Measurements from ENCODE around the gene KIF26A. TPM values are rescaled to one million over a fixed set of nuclear protein-coding genes. Genes with fewer than 3 reads are reported as not detected.
A peak's percentile ranks its signal among the peaks of the same experiment; 100 is the strongest.

The KIF26A gene
- total RNA-seq, 1 experiment from 2014 or later = 5.5 TPM

DNA sequence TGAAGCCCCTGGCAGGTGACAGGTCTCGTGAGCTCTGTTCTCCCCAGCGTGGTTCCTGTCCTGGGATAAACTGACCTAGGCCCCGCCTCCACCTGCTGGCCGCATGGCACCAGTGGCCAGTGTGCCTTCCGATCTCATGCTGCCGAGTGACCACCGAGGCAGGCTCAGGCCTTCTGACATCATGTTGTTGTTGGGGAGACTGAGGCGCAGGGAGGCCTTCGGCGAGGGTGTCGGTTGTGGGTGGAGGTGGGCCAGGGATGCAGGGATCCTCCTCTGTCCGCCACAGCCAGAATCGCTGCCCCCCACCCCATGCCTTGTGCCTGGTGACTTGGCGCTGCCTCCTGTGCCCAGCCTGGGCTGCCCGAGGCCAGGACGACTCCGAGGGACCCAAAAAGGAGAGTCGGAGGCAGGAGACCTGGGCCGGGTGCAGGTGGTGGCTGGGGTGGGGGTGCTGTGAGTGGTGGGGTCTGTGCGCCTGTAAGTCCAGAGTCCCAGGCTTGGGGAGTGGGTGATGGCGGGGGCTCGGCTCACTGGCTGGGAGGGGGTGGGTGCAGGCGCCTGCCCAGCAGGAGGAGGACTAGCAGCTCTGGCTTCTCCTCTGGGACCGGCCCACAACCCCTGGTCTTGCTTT, 28.5 kb upstream of the KIF26A start:
- Histone ChIP-seq H3K27me3 (replicated peaks; ENCODE audit: control insufficient read depth, insufficient read depth, low read length) (no peaks in the 10 kb centered on the region), H3K36me3 (ENCODE audit: control insufficient read depth, insufficient read depth, low read length) (no peaks in the 10 kb centered on the region), H3K9me3 (no peaks in the 10 kb centered on the region), H3K4me3 (ENCODE audit: low read depth, low read length) (no peak overlapping the region), H3K4me1 (no peaks in the 10 kb centered on the region)
- ChIA-PET CTCF (no interaction called here), POLR2A (no interaction called here)
- no peaks in the 10 kb centered on the region for H3K27me3 Mint-ChIP-seq (ENCODE audit: insufficient read depth, unreplicated experiment)
- DNase-seq = peak in 1 of 2 experiments; percentile 30
- TF ChIP-seq, protein P1, sequence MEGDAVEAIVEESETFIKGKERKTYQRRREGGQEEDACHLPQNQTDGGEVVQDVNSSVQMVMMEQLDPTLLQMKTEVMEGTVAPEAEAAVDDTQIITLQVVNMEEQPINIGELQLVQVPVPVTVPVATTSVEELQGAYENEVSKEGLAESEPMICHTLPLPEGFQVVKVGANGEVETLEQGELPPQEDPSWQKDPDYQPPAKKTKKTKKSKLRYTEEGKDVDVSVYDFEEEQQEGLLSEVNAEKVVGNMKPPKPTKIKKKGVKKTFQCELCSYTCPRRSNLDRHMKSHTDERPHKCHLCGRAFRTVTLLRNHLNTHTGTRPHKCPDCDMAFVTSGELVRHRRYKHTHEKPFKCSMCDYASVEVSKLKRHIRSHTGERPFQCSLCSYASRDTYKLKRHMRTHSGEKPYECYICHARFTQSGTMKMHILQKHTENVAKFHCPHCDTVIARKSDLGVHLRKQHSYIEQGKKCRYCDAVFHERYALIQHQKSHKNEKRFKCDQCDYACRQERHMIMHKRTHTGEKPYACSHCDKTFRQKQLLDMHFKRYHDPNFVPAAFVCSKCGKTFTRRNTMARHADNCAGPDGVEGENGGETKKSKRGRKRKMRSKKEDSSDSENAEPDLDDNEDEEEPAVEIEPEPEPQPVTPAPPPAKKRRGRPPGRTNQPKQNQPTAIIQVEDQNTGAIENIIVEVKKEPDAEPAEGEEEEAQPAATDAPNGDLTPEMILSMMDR (IDR thresholded peaks at IDR 0.05; ENCODE audit: insufficient read depth in 1 of 2, low read depth in 1 of 2, low read length in 1 of 2, severe bottlenecking in 1 of 2, unreplicated experiment in 1 of 2) = no peak
- no TSS peak for BruUV-seq (replicated peaks)
- H3K36me3 Mint-ChIP-seq (ENCODE audit: insufficient read depth, unreplicated experiment) = peaks cover 9% of the 10 kb centered on the region
- no peaks in the 10 kb centered on the region for H3K9me3 Mint-ChIP-seq (ENCODE audit: unreplicated experiment)
- H3K4me3 Mint-ChIP-seq (ENCODE audit: unreplicated experiment) = no peak overlapping the region
- no peak overlapping the region for H3K27ac Mint-ChIP-seq (ENCODE audit: unreplicated experiment)
- intact Hi-C loops (cut with micrococcal nuclease; ENCODE audit: unreplicated experiment) = no loop called here
- H3K4me1 Mint-ChIP-seq (ENCODE audit: low read depth, unreplicated experiment) = no peaks in the 10 kb centered on the region

DNA sequence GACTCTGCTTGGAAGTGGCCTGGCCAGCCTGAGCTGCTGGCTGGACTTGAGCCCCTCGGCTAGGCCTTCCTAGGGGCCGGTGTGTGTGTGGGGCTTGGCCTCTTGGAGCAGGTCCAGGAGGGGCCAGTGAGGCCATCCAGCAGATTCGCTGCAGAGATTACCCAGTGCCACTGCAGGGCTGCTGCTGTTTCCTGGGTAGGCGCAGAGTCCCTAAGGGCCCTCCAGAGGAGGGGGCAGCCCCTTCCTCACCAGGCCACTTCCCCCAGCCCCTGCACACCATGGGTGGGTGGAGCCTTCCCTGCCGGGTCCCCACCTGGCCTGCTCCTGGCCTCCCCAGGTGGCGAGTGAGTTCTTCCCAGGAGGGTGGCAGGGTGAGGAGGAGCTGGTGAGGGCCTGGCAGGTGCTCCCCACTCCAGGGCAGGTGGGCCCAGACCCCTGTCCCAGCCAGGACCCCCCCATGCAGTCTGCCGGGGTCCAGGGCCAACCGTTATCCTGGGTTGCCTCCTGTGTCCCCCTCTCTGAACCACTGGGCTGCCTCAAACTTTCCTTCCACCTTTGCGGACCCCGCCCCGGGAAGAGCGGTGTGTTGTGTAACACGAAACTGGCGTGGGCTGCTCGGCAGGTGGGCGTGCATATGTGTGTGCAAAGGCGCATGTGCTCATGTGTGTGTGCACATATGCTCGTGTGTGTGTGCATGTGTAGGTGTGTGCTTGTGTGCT, 27.7 kb upstream of the KIF26A start:
- ChIA-PET POLR2A (no interaction called here), CTCF (no interaction called here)
- H3K36me3 Mint-ChIP-seq (ENCODE audit: insufficient read depth, unreplicated experiment) = peaks cover 9% of the 10 kb centered on the region
- H3K27ac Mint-ChIP-seq (ENCODE audit: unreplicated experiment) = no peak overlapping the region
- TF ChIP-seq, protein P1 (IDR thresholded peaks at IDR 0.05; ENCODE audit: insufficient read depth in 1 of 2, low read depth in 1 of 2, low read length in 1 of 2, severe bottlenecking in 1 of 2, unreplicated experiment in 1 of 2) = no peak
- Histone ChIP-seq H3K4me3 (ENCODE audit: low read depth, low read length) (no peak overlapping the region), H3K27me3 (replicated peaks; ENCODE audit: control insufficient read depth, insufficient read depth, low read length) (no peaks in the 10 kb centered on the region), H3K9me3 (no peaks in the 10 kb centered on the region), H3K4me1 (no peaks in the 10 kb centered on the region), H3K36me3 (ENCODE audit: control insufficient read depth, insufficient read depth, low read length) (no peaks in the 10 kb centered on the region)
- H3K27me3 Mint-ChIP-seq (ENCODE audit: insufficient read depth, unreplicated experiment) = no peaks in the 10 kb centered on the region
- no TSS peak for BruUV-seq (replicated peaks)
- H3K4me3 Mint-ChIP-seq (ENCODE audit: unreplicated experiment) = no peak overlapping the region
- peak in 1 of 2 experiments; percentile 29 for DNase-seq
- no peaks in the 10 kb centered on the region for H3K9me3 Mint-ChIP-seq (ENCODE audit: unreplicated experiment)
- intact Hi-C loops (cut with micrococcal nuclease; ENCODE audit: unreplicated experiment) = no loop called here
- H3K4me1 Mint-ChIP-seq (ENCODE audit: low read depth, unreplicated experiment) = no peaks in the 10 kb centered on the region

DNA sequence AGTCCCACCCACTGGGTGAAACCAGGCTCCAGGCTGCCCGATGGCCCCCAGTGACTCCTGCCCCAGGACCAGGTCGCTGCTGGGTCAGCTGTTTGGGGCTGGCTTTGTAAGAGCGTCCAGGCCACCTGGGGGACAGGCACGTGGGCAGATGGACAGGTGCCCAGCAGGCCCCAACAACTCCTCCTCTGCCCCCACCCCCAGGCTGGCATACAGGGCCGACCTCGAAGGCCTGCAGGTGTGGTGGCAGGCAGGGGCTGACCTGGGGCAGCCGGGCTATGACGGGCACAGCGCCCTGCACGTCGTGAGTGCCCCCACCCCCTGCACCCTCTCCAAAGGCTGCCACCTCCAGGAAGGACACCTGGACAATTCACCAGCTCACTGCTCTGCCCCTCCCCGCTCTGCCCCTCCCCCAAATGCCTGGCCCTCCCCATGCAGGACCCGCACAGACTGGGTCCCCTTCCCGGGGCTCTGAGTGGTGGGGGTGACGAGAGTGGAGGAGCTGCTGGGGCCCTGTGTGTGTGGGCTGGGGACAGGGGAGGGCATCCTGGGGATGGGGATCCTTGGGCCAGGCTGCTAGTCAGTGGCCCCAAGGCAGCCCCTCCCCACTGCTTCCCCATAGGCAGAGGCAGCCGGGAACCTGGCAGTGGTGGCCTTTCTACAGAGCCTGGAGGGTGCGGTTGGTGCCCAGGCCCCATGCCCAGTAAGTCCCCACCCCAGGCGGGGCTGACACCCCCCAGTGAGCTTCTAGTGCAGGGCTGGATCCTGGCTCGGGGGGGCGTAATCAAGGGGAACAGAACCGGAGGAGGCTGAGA, 26.9 kb upstream of the KIF26A start:
- no peaks in the 10 kb centered on the region for H3K9me3 Mint-ChIP-seq (ENCODE audit: unreplicated experiment)
- POLR2A ChIA-PET = no interaction called here
- H3K4me3 Mint-ChIP-seq (ENCODE audit: unreplicated experiment) = no peak overlapping the region
- DNase-seq = peak in 1 of 2 experiments; percentile 31
- no peaks in the 10 kb centered on the region for H3K27me3 Mint-ChIP-seq (ENCODE audit: insufficient read depth, unreplicated experiment)
- H3K27ac Mint-ChIP-seq (ENCODE audit: unreplicated experiment) = no peak overlapping the region
- intact Hi-C loops (cut with micrococcal nuclease; ENCODE audit: unreplicated experiment) = no loop called here
- Histone ChIP-seq H3K4me3 (ENCODE audit: low read depth, low read length) (no peak overlapping the region), H3K9me3 (no peaks in the 10 kb centered on the region), H3K27me3 (replicated peaks; ENCODE audit: control insufficient read depth, insufficient read depth, low read length) (no peaks in the 10 kb centered on the region), H3K36me3 (ENCODE audit: control insufficient read depth, insufficient read depth, low read length) (no peaks in the 10 kb centered on the region), H3K4me1 (peaks cover 4% of the 10 kb centered on the region; the same call in 1 of the 2 replicates)
- TF ChIP-seq, protein P1 (IDR thresholded peaks at IDR 0.05; ENCODE audit: insufficient read depth in 1 of 2, low read depth in 1 of 2, low read length in 1 of 2, severe bottlenecking in 1 of 2, unreplicated experiment in 1 of 2) = no peak
- H3K4me1 Mint-ChIP-seq (ENCODE audit: low read depth, unreplicated experiment) = no peaks in the 10 kb centered on the region
- CTCF ChIA-PET = no interaction called here
- BruUV-seq (replicated peaks) = no TSS peak
- H3K36me3 Mint-ChIP-seq (ENCODE audit: insufficient read depth, unreplicated experiment) = peaks cover 9% of the 10 kb centered on the region
